ENCODE results near the gene ETS2. TPM values are rescaled to one million over a fixed set of nuclear protein-coding genes. Genes with fewer than 3 reads are reported as not detected.

ETS2 gene
- total RNA-seq, 2 experiments from 2014 or later = 28.1 to 29.7 TPM

DNA sequence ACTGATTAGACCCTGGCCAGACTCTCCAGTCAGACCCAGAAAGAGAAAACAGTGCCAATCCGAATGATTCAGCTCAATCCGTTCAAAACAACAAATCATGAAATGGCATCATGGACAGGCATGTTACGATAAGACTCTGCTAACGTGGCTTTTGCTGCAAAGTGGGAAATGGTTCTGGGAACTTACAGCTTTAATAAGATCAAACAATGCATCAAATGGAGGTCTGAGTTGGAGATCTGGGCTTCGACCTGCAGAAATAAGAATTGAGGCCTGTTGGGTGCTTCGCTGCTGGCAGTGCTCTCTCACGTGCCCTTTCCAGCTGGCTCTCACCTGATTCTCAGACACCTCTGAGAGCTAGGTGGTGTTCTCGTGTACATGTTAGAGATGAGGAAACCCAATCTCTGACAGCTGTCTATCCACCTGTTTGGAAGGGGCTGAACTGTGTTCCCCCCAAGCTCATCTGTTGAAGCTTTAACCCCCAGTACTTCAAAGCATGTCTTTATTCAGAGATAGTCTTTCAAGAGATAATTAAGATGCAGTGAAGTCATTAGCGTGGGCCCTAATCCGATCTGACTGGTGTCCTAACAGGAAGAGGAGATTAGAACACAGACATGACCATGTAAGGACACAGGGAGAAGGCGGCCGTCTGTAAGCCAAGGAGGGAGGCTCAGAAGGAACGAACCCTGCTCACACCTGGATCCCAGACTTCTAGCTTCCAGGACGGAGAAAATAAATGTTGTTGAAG, 45.5 kb upstream of the ETS2 start:
- DNase-seq (no peak), ATAC-seq (no peak)
- Mint-ChIP-seq H3K27me3 (no peaks in the 10 kb centered on the region), H3K36me3 (ENCODE audit: low read depth) (no peaks in the 10 kb centered on the region), H3K4me3 (no peak overlapping the region), H3K9me3 (no peaks in the 10 kb centered on the region), H3K27ac (no peak overlapping the region), H3K4me1 (ENCODE audit: low read depth) (peaks cover 10% of the 10 kb centered on the region)
- intact Hi-C loops (cut with micrococcal nuclease) = loop anchor here (10.0 kb wide), 1 partner anchor 425 kb away; the partner anchor contains the start of gene PSMG1
- POLR2A ChIA-PET = interaction anchor here (1.2 kb wide), 1 partner anchor 47 kb away, joined by 6 read pairs; no protein-coding TSS in a partner anchor
- CTCF ChIA-PET = interaction anchor here (1.4 to 2.7 kb wide), 2 partner anchors 11 to 26 kb away, joined by 7 to 8 read pairs; no protein-coding TSS in a partner anchor
- TF ChIP-seq, protein P1, sequence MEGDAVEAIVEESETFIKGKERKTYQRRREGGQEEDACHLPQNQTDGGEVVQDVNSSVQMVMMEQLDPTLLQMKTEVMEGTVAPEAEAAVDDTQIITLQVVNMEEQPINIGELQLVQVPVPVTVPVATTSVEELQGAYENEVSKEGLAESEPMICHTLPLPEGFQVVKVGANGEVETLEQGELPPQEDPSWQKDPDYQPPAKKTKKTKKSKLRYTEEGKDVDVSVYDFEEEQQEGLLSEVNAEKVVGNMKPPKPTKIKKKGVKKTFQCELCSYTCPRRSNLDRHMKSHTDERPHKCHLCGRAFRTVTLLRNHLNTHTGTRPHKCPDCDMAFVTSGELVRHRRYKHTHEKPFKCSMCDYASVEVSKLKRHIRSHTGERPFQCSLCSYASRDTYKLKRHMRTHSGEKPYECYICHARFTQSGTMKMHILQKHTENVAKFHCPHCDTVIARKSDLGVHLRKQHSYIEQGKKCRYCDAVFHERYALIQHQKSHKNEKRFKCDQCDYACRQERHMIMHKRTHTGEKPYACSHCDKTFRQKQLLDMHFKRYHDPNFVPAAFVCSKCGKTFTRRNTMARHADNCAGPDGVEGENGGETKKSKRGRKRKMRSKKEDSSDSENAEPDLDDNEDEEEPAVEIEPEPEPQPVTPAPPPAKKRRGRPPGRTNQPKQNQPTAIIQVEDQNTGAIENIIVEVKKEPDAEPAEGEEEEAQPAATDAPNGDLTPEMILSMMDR (IDR thresholded peaks at IDR 0.05) = no peak

DNA sequence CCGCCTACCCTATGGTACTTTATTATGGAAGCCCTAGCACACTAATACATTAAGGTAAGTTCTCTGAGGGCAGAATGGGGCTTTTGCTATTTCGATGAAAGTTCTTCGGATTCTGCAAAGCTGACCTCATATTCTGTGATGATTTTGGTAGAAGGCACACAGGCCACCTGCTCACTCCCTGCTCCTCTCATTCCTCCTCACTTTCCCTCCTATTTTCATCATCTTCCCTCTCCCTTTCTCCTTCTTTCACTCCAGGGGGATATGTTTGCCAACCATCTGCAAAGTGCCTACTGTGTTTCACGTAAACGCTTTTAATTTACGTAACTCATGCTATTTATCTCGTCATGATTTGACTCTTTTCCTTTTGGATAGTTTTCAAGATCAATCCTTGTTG, 45.0 kb upstream of the ETS2 start:
- ChIA-PET CTCF (interaction anchor here (1.4 to 2.7 kb wide), 2 partner anchors 11 to 26 kb away, joined by 7 to 8 read pairs; no protein-coding TSS in a partner anchor), POLR2A (interaction anchor here (1.2 kb wide), 1 partner anchor 46 kb away, joined by 6 read pairs; no protein-coding TSS in a partner anchor)
- no peaks in the 10 kb centered on the region for H3K27me3 Mint-ChIP-seq
- peaks cover 2% of the 10 kb centered on the region for H3K9me3 Mint-ChIP-seq
- DNase-seq (no peak), ATAC-seq (no peak)
- H3K4me3 Mint-ChIP-seq = no peak overlapping the region
- intact Hi-C loops (cut with micrococcal nuclease) = loop anchor here (10.0 kb wide), 1 partner anchor 424 kb away; the partner anchor contains the start of gene PSMG1
- H3K4me1 Mint-ChIP-seq (ENCODE audit: low read depth) = peaks cover 4% of the 10 kb centered on the region
- TF ChIP-seq, protein P1 (IDR thresholded peaks at IDR 0.05) = no peak
- H3K27ac Mint-ChIP-seq = no peak overlapping the region
- H3K36me3 Mint-ChIP-seq (ENCODE audit: low read depth) = peaks cover 4% of the 10 kb centered on the region

DNA sequence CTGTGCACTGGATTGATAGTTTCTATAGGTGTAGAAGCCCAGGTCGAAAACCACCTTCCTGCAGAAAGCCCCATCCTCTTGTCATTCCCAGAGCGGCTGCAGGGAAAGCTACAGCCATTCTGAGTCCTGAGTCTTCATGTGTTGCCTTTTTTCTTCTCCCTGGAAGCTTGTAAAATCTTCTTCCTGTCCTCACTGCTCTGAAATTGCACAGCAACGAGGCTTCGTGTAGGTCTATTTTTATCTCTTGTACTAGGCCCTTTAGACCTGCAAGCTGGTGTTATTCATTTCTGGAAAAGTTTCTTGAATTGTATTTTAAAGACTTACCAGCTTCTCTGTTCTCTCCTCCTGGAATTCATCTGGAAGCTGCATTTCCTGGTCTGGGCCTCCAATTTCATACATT, 44.2 kb upstream of the ETS2 start:
- ATAC-seq (no peak), DNase-seq (no peak)
- Mint-ChIP-seq H3K36me3 (ENCODE audit: low read depth) (peaks cover 11% of the 10 kb centered on the region), H3K4me1 (ENCODE audit: low read depth) (peaks cover 6% of the 10 kb centered on the region), H3K9me3 (peaks cover 9% of the 10 kb centered on the region), H3K4me3 (no peak overlapping the region), H3K27ac (no peak overlapping the region), H3K27me3 (no peaks in the 10 kb centered on the region)
- ChIA-PET POLR2A (no interaction called here), CTCF (interaction anchor here (2.7 kb wide), 1 partner anchor 27 kb away, joined by 8 read pairs; no protein-coding TSS in a partner anchor)
- TF ChIP-seq, protein P1 (IDR thresholded peaks at IDR 0.05) = no peak
- intact Hi-C loops (cut with micrococcal nuclease) = loop anchor here (10.0 kb wide), 1 partner anchor 423 kb away; the partner anchor contains the start of gene PSMG1

DNA sequence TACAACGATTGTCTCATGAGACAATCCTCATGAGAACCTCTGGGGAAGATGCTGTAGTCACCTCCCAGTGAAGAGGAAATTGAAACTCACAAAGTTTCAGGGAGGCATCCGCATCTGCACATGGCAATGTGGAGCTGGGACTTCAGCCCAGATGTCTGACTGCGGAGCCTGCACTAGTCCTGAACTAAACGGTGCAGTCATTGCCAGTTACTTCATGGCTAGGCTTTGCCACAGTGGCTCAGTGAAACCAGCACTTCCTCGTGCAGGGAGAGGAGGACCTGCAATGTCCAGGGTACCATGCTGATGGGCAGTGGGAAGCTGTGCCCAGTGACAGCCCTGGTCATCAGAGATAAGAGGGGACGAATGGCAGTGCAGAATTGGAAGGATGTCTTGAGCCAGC, 40.7 kb upstream of the ETS2 start:
- peaks cover 11% of the 10 kb centered on the region for H3K36me3 Mint-ChIP-seq (ENCODE audit: low read depth)
- TF ChIP-seq, protein P1 (IDR thresholded peaks at IDR 0.05) = no peak
- H3K4me1 Mint-ChIP-seq (ENCODE audit: low read depth) = peaks cover 34% of the 10 kb centered on the region
- ChIA-PET CTCF (no interaction called here), POLR2A (interaction anchor here (0.8 to 1.5 kb wide), 2 partner anchors 10 to 418 kb away, joined by 3 read pairs; partner anchors contain the start of gene PSMG1)
- ATAC-seq = no peak
- no peak overlapping the region for H3K4me3 Mint-ChIP-seq
- intact Hi-C loops (cut with micrococcal nuclease) = loop anchor here (5.0 to 10.0 kb wide), 2 partner anchors 42 to 420 kb away; partner anchors contain the start of genes ETS2 and PSMG1
- H3K9me3 Mint-ChIP-seq = peaks cover 9% of the 10 kb centered on the region
- no peaks in the 10 kb centered on the region for H3K27me3 Mint-ChIP-seq
- H3K27ac Mint-ChIP-seq = no peak overlapping the region
- DNase-seq = no peak

All from activated CD8-positive, alpha-beta T cell treated with anti-CD3 and anti-CD28 coated beads for 36 hours (primary cell).